HG02840 (cell line): ENCODE results near the gene SDK1.

ENCODE experiments used
- ATAC-seq: cut with Tn5 transposase; IDR thresholded peaks from one replicate; pipeline ENCODE4 v1.9.1; 2021; ENCODE audit warnings: mild to moderate bottlenecking, moderate library complexity, moderate number of reproducible peaks; ENCODE audit not compliant: unreplicated experiment, low FRiP score

SDK1 gene

GRCh38 chr7:4195660-4196059 lies 894.6 kb downstream of the SDK1 start:
- ATAC-seq = no peak

- ATAC-seq = no peak
Measured at GRCh38 chr7:4196121-4196819, 895.2 kb downstream of the SDK1 start.

GRCh38 chr7:4198301-4198700 lies 897.2 kb downstream of the SDK1 start:
- no peak for ATAC-seq

- ATAC-seq = no peak
Measured at GRCh38 chr7:4200546-4201094, 899.6 kb downstream of the SDK1 start.

GRCh38 chr7:4201566-4201965 lies 900.5 kb downstream of the SDK1 start:
- ATAC-seq = no peak

- ATAC-seq = no peak
Measured at GRCh38 chr7:4202154-4202736, 901.2 kb downstream of the SDK1 start.

- no peak for ATAC-seq
Measured at GRCh38 chr7:4202954-4203353, 901.9 kb downstream of the SDK1 start.

GRCh38 chr7:4203626-4204512 lies 902.8 kb downstream of the SDK1 start:
- no peak for ATAC-seq

- no peak for ATAC-seq
Measured at GRCh38 chr7:4204513-4205165, 903.6 kb downstream of the SDK1 start.

GRCh38 chr7:4205828-4206227 lies 904.8 kb downstream of the SDK1 start:
- no peak for ATAC-seq

GRCh38 chr7:4207011-4207410 lies 906.0 kb downstream of the SDK1 start:
- ATAC-seq = no peak

GRCh38 chr7:4208086-4208485 lies 907.0 kb downstream of the SDK1 start:
- no peak for ATAC-seq

- ATAC-seq = no peak
Measured at GRCh38 chr7:4208586-4208985, 907.5 kb downstream of the SDK1 start.

GRCh38 chr7:4209126-4209525 lies 908.1 kb downstream of the SDK1 start:
- ATAC-seq = no peak

GRCh38 chr7:4209966-4210365 lies 908.9 kb downstream of the SDK1 start:
- no peak for ATAC-seq

- no peak for ATAC-seq
Measured at GRCh38 chr7:4210821-4211220, 909.8 kb downstream of the SDK1 start.

GRCh38 chr7:4211261-4211660 lies 910.2 kb downstream of the SDK1 start:
- no peak for ATAC-seq

GRCh38 chr7:4212376-4212775 lies 911.3 kb downstream of the SDK1 start:
- no peak for ATAC-seq

GRCh38 chr7:4214291-4215155 lies 913.5 kb downstream of the SDK1 start:
- no peak for ATAC-seq
